ENCODE results near the gene GRID2.
"Not testable (repeated sequence)": the region's sequence is repeated elsewhere in the genome, so short reads cannot be mapped to it uniquely, and the experiment has no call there.

The GRID2 gene

GRCh38 chr4:92438722-92439121 is 135.0 kb downstream of the GRID2 start:
- not testable (repeated sequence) for DNase-seq (ENCODE audit: low read depth, low spot score)

- not testable (repeated sequence) for DNase-seq (ENCODE audit: low read depth, low spot score)
These were observed 138.4 kb downstream of the GRID2 start for GRCh38 chr4:92442131-92442530.

- peak; percentile 55 for DNase-seq (ENCODE audit: low read depth, low spot score)
These were observed 140.5 kb downstream of the GRID2 start for GRCh38 chr4:92444143-92444843.

- no peak for DNase-seq (ENCODE audit: low read depth, low spot score)
These were observed 141.4 kb downstream of the GRID2 start for GRCh38 chr4:92445127-92445526.

- DNase-seq (ENCODE audit: low read depth, low spot score), result no peak
These were observed 143.6 kb downstream of the GRID2 start for GRCh38 chr4:92447255-92447905.

GRCh38 chr4:92448176-92448575 is 144.4 kb downstream of the GRID2 start:
- DNase-seq (ENCODE audit: low read depth, low spot score), result not testable (repeated sequence)

GRCh38 chr4:92450694-92451093 is 146.9 kb downstream of the GRID2 start:
- no peak for DNase-seq (ENCODE audit: low read depth, low spot score)

- no peak for DNase-seq (ENCODE audit: low read depth, low spot score)
These were observed 148.0 kb downstream of the GRID2 start for GRCh38 chr4:92451782-92452181.

GRCh38 chr4:92452383-92452782 is 148.6 kb downstream of the GRID2 start:
- not testable (repeated sequence) for DNase-seq (ENCODE audit: low read depth, low spot score)

- DNase-seq (ENCODE audit: low read depth, low spot score), result no peak
These were observed 151.6 kb downstream of the GRID2 start for GRCh38 chr4:92455329-92455839.

- DNase-seq (ENCODE audit: low read depth, low spot score), result no peak
These were observed 152.2 kb downstream of the GRID2 start for GRCh38 chr4:92455951-92456350.

- no peak for DNase-seq (ENCODE audit: low read depth, low spot score)
These were observed 158.0 kb downstream of the GRID2 start for GRCh38 chr4:92461732-92462131.

- no peak for DNase-seq (ENCODE audit: low read depth, low spot score)
These were observed 173.5 kb downstream of the GRID2 start for GRCh38 chr4:92477298-92477697.

GRCh38 chr4:92483341-92483740 is 179.6 kb downstream of the GRID2 start:
- no peak for DNase-seq (ENCODE audit: low read depth, low spot score)

GRCh38 chr4:92488496-92488895 is 184.7 kb downstream of the GRID2 start:
- no peak for DNase-seq (ENCODE audit: low read depth, low spot score)

- no peak for DNase-seq (ENCODE audit: low read depth, low spot score)
These were observed 193.4 kb downstream of the GRID2 start for GRCh38 chr4:92497141-92497540.

GRCh38 chr4:92501456-92501855 is 197.7 kb downstream of the GRID2 start:
- no peak for DNase-seq (ENCODE audit: low read depth, low spot score)

- DNase-seq (ENCODE audit: low read depth, low spot score), result no peak
These were observed 203.2 kb downstream of the GRID2 start for GRCh38 chr4:92506933-92507332.

GRCh38 chr4:92514627-92515026 is 210.9 kb downstream of the GRID2 start:
- no peak for DNase-seq (ENCODE audit: low read depth, low spot score)

GRCh38 chr4:92516450-92516849 is 212.7 kb downstream of the GRID2 start:
- DNase-seq (ENCODE audit: low read depth, low spot score), result no peak

- DNase-seq (ENCODE audit: low read depth, low spot score), result no peak
These were observed 216.0 kb downstream of the GRID2 start for GRCh38 chr4:92519727-92520126.

- peak; percentile 78 for DNase-seq (ENCODE audit: low read depth, low spot score)
These were observed 216.8 kb downstream of the GRID2 start for GRCh38 chr4:92520563-92520962.

GRCh38 chr4:92521941-92522340 is 218.2 kb downstream of the GRID2 start:
- DNase-seq (ENCODE audit: low read depth, low spot score), result no peak

All from ELF-1 (cell line).